Stimulated activated CD8-positive, alpha-beta memory T cell treated with anti-CD3 and anti-CD28 coated beads, Interleukin-7, amount 100 ng/mL, for 24 hours (primary cell): Measurements from ENCODE around the gene C1QTNF8.

Source experiments
- DNase-seq: peaks from one replicate; pipeline ENCODE4 v3.0.0-alpha.2; 2020; ENCODE audit warnings: low read depth

C1QTNF8 gene, protein sequence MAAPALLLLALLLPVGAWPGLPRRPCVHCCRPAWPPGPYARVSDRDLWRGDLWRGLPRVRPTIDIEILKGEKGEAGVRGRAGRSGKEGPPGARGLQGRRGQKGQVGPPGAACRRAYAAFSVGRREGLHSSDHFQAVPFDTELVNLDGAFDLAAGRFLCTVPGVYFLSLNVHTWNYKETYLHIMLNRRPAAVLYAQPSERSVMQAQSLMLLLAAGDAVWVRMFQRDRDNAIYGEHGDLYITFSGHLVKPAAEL

DNA sequence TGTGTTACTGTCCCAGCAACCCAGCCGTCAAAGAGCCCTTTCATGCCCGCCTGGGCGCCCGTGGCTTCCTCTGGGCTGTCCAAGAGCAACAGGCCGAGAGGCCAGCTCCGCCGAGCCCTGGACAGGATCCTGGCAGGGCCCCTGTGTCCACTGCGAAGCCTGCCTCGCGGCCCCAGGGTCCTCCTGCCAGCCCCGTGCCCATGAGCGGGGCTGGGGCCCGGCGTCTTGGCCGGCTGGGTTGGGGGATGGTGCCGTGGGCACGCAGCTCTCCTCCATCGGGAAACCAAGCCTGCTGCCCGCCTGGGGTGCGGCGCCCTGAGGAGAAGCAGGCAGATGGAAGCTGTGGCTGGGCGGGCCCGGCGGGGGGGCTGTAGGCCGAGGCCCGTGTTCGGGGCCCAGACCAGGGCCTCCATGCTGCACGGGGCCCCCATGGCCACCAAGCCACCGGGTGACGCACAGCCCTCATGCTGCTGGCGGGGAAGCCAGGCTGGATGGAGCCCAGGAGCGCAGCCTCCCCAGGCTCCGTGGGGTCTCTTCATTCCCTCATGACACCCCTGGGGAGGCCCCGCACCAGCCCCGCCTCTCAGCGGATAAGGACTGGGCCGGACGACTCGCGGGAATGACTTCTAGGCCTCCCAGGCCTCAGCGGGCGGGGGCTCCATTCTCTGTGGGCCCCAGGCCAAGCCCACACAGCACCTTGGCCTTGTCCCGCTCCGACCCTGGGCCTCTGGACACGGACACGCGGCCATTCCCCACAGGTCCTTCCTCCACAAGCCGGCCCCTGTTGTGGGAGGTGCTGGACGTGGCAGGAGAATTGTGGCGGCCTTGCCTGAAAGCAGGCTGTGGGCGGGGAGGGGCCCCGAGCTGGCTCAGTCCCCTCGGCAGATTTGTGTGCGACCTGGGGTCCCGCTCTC is at the start of gene C1QTNF8:
Gene C1QTNF8 (minus strand): TSS at position 76 of the 914 bp plus-strand sequence. CDS start 1,322 bp downstream, outside the sequence.
- DNase-seq: no peak

DNA sequence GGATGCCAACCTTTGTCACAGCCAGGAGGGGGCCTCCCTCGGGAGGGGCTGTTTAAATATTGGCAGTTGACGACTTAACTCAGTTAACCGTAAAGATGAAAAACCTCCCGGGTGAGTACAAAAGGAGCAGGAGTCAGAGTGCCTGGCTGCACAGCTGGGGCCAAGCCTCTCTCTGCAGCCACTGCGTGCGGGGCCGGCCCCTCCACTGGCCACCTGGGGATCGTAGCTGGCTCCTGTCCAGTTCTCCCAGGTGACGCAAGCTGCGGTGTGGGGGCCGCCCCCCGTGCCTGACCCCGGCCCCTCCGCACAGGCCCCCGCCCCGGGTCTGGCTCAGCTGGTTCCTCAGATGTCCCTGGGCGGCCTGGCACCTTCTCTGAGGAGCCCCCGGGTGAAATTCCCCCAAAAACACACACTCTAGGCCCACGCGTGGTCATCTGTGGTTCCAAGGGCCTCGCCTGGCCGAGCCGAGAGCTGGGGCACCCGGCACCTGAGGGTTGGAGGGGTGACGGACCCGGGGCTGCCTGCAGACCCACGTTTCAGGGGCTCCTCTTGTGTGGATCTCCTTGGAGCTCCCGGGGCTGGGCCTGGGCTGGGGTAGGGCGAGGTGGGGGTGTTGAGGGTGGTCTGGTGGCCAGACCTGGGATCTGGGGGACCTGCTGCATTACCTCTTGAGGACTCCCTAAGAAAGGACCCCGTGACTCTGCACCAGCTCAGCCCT is 49.5 kb upstream of the C1QTNF8 start:
- no peak for DNase-seq

DNA sequence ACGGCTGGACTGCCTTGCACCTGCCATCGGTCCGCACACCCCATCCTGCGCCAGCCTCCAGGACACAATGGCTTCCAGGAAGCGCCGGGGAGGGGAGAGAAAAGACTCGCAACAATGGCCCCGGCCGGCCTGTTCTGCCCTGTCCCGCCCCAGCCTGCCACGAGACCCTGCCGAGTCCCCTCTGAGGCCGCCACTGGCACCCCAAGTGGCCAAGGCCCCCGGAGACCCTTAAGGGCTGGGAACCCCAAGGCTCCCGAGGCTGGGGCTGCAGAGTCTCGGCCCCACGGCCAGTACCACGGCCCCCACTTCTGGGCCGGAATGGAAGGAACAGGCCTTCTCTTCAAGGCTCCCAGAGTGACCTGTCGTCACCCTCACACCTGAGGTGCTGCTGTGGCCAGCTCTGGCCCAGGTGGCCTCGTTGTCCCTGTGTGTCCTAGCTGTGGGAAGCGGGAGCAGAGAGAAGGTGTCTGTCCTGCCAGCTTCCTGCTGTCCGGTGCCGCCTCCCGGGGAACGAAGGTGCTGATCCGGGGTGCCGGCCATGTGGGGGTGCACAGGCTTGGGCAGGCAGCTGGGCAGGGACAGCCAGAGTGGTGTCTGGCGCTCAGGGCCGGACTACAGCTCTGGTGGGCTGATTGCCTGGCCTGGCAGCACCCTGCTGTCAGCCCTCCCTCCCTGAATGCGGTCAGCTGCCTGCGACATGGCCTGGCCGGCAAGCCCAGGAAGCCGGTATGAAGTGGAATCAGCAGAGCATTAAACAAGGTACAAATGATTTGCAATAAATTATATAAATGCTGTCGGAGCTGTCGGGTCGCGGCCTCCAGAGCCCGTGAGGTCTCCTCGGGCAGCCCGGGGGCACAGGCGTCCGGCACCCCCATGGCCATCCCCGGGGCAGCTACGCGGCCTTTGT is 48.7 kb upstream of the C1QTNF8 start:
- DNase-seq: no peak

DNA sequence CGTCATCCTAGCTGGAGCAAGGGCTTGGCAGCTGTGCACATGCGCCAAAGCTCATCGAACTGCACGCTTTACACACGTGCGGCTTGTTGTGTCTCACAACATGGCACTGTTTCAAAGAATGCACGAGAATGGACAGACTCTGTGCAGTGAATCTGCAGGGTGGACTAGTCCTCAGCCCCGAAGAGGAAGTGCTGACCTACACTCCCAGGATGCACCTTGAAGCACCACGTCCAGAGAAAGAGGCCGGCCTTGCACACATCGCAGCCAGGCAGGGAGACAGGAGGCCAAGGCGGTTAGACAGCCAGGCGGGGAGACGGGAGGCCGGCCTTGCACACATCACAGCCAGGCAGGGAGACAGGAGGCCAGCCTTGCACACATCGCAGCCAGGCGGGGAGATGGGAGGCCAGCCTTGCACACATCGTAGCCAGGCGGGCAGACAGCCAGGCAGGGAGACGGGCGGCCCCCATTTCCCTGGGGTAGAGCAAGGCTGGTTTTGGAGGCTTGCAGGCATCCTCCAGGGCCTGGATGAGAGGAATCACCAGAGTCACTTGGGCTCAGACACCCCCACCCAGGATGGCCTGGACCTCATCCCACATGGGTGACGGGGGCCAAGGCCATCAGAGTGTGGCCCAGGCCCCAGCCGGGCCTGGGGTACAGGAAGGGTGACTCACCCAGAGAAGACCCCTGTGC is 47.9 kb upstream of the C1QTNF8 start:
- no peak for DNase-seq

DNA sequence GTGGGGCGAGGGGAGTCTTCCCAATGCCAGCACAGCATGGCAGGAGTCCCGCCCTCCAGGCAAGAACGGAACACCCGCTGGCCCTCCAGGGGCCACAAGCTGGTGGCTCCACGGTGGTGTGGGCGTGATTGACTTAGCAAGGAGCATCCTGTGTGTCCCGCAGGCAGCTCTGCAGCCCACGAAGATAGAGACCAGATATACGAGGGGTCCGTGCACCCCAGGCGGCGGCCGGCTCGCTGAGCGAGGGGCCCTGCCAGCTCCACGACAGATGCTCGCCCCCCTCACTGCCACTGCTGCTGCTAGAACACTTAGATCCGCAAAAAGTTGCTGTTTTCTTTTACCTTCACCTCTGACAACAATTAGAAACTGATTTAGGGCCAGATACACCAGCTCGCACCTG is 46.9 kb upstream of the C1QTNF8 start:
- no peak for DNase-seq

DNA sequence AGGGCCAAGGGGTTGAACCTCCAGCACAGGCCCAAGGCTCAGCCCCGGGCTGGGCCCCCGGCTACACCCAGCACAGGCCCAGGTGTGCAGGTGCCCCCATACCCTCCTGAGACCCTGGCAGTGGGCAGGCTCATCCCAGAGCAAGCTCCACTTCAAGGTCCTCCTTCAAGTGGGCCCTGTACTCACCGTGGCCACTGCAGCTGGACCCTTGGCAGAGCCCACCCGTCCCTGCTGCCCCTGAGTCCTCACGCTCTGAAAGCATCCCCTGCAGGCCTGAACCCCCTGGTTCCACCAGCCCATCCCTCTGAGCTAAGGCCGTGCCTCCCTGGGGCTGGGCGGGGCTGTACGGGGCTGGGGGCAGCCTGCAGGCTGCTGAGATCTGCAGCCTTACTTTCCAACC is 45.7 kb upstream of the C1QTNF8 start:
- DNase-seq: no peak

DNA sequence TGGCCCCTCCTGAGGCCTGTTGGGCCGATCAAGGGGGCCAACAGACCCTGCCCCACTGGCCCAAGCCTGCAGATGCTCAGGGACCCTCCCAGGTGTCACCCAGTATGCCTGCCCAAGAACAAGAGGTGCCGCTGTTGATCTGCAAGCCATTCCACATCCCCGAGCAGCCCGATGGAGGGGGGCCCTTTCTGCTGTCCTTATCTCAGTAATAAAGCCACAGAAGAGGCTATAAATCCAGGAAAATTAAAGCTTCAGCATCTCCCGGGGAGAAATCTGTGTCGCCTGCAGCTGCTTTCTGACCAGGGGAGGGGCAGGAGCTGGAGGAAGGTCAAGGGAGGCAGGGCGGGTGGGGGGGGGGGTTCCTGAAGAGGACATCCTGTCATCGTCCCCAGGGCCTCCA is 45.1 kb upstream of the C1QTNF8 start:
- DNase-seq: no peak

DNA sequence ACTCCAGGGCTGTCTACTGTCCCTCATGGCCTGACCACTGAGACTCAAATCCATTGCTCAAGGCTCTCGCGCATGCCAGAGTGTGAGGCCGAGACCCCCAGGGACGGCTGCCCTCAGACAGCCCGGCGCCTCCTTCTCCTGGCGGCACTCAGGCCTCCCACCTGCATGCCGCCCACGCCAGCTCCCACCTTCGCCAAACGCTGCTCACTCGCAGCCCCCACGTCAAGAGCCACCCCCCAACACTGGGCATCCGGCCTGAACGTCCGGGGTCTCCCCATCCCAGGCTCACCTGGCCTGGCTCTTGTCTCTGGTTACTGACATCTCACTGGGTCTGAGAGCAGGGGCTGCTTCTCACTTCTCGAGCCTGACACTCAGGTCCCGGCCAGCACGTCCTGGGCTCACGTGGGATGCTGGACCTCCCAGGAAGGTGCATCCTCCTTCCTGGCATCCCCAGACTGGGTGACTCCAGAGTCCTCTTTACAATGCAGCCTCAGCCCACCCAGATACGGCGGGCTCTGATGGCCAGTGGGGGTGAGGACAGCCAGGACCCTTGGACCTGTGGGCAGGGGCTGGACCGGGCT is 44.6 kb upstream of the C1QTNF8 start:
- no peak for DNase-seq

DNA sequence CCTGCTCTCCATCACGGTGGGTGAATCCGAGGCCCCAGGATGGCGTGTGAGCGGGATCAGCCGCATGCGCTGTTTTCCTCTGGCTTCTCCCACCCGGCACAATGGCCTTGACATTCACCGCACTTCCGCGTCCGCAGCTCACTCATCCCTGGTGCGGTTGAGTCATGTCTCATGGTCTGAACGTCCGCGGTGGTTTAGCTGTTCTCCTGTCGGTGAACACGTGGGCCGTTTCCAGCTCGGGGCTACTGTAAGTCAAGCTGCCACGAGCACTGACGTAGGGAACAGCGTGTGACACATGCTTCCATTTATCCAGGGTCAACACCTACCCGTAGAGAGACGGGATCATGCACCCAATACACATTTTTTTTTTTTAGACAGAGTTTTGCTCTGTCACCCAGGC is 41.6 kb upstream of the C1QTNF8 start:
- DNase-seq: no peak

DNA sequence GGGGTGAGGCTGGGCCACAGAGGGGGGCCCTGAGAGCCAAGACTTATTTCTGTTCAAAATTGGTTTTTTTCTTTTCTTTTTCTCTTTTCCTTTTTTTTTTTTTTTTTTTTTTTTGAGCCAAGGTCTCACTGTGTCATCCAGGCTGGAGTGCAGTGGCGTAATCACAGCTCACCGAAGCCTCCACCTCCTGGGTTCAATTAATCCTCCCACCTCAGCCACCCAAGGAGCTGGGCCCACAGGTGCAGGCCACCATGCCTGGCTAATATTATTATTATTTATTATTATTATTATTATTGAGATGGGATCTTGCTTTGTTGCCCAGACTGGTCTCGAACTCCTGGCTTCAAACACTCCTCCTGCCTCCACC is 39.4 kb upstream of the C1QTNF8 start:
- DNase-seq: no peak

DNA sequence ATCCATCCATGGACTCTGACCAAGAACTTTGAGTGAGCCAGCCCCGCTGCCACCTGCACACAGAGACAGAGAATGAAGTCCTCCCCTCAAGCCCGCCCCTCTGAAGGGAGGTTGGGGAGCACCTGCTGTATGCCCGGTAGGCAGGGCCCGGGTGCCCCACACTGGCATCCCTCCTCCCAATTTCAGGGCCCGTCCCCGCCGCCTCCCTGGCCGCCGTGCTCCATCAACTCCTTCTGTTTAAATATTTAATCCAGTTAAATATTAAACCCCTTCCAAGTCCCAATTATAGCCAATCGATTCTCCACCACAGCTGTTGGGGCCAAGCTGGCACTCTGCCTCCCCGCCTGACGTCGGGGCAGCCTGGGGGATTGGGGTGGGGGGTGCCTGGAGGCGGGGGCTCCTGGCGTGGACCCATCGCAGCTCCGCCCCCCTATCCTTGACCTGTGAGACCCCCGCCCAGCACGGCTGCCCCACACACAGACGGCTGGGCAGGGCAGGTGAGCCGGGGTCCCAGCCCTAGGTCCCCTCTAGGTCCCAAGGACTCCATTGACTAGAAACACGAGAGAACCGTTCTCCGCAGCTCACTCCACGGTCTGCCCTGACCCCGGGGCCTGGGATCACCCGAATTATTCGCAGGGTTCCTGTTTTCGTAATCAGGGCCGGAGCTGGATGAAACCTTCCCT is 38.9 kb upstream of the C1QTNF8 start:
- no peak for DNase-seq

DNA sequence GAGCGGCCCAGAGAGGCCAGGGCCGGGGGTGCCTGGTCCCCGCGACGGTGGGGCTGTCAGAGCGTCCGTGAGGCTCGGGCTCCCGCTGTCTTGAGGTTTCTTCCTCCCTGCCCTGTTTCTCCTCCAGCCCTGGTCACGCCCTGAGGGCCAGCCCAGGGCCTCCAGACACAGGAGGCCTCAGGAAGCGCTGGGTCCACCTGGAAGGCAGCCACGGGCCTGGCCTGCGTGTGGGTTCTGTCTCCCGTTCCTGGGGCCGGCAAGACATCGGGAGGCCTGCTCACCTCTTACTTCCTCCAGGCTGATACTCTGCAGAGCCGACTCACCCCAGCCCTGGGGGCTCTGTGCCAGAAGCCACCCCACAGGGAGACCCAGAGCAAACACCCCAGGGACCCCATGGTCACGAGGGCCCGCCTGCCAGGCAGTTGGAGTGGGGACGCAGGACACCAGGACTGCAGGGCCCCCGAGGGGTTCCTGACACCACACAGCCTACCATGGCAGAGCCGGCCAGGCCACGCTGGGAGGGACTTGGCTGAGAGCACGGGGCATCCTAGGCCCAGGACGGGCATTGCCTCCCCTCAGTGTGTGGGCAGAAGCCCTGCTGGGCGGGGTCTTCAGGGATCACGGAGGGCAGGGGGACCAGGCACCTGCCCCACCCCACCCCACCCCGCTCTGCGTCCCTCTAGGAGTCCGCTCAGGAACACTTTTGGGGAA is 37.9 kb upstream of the C1QTNF8 start:
- no peak for DNase-seq

DNA sequence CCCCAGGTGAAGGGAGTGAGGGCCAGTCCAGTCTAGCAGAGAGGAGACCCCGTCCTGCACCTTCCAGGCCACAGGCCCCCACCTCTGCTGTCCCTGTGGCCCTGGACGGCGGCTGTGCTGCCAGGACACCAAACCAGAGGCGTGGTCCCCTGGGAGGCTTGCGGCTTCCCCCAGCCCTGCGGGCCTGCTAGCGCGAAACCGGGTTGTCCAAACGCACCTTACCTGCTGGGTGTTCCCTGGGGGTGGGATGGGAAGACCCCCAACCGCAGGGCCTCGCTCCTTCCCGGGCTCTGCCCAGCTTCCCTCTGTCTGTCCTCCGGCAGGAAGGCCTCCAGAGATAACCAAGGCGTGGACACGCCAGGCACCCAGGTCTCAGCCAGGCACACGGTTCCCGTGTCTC is 37.2 kb upstream of the C1QTNF8 start:
- no peak for DNase-seq

DNA sequence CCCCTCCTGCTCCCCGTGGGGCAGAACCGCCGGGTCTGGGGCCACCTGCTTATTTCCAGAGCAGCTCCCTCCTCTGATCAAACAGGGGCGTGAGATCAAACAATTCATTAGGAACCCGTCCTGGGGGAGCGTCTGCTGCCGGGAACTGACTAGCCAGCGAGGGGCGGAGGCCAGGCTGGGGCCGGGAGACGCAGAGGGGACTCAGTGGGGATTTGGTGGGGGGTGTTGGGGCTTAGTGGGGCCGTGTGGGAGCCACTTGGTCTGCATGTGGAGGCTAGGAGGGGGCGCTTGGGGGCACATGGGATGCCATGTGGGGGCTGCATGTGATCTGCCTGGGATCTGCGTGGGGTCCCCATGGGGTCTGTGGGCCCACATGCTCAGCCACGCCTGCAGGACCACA is 36.4 kb upstream of the C1QTNF8 start:
- no peak for DNase-seq

DNA sequence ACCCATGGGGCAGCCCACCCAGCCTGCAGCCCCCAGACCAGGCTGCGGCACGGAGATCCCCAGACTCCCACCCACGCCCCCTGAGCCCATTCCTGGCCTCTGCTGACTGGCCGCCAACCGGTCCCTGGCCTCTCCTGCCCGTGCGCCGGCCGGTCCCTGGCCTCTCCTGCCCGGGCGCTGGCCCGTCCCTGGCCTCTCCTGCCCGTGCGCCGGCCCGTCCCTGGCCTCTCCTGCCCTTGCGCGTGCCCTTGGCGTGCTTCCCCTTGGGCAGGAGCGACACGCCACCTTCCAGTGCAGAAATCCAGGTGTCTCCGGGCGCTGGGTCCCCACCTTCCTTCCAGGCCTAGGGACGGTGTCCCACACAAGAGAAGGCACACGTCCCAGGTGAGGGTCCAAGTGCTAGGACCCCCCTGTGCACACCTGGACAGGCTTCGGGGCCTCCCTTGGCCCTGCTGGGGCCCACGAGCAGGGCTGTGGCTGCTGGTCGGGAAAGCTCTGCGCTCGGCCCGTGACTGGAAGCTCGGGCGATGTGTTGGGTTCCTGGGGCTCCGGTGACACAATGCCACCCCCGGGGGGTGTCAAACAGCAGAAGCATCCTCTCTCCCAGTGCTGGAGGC is 35.4 kb upstream of the C1QTNF8 start:
- DNase-seq: no peak

DNA sequence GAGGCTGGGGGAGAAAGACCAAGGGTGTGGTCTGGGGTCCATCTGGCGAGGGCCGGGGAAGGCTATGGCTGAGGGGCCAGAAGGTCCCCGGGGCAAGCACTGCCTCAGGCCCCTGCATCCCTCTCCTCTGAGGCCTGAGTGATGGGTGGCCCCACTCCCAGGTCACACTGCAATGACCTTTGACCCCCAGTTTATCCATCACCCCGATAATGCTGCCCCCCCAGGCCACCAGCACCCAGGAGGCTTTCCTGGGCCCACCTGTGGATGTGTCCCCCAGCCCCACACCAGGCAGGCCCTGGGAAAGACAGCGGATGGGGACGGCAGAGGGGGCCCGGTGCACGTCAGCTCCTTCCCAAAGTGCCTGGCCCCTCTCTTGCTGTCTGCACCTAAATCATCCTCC is 34.3 kb upstream of the C1QTNF8 start:
- DNase-seq: no peak

DNA sequence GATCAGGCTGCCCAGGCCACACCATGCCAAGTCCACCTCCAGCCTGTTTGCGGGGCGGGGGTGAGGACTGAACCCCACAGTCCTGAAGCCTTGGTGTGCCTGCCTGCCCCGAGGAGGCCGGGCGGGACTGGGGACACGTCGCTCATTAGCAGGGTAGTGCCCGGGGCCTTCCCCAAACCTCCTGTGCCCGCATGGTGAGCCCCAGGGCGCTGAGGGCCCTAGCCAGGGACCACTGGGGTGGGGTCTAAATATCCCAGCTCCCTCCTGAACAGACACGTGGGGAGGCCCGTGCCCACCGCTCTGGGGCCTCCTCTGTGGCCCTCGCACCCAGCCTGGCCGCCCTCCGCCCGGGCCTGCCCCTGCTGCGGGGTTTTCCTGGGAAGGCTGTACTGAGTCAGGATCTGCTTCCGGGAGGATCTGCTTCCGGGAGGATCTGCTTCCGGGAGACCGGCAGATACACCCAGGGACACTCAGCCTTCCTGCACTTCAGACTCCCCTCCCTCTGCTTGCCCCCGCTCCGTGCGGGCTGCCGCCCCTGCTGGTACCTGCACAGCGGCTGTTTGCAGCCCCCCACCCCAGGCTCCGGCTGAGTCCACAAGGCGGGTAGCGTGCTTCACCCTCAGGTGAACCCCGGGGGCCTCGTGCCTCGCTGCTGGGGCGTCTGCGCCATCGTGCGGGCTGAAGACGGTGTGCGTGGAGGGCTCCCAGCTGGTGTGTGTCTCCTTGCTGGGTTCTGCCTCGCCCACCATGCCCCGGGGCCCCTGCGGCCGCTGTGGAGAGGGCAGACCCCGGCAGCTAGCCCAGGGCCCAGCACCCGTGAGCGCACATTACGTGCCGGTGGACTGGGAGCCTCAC is 33.3 kb upstream of the C1QTNF8 start:
- DNase-seq: no peak
